Activated T-cell treated with anti-CD3 and anti-CD28 coated beads for 24 hours (primary cell): ENCODE results near the gene SLC2A8.
A peak's percentile ranks its signal among the peaks of the same experiment; 100 is the strongest.

Experiments used
- DNase-seq: peaks from one replicate; pipeline ENCODE4 v3.0.0-alpha.2; 2020; ENCODE audit warnings: low read depth

SLC2A8 gene

DNA sequence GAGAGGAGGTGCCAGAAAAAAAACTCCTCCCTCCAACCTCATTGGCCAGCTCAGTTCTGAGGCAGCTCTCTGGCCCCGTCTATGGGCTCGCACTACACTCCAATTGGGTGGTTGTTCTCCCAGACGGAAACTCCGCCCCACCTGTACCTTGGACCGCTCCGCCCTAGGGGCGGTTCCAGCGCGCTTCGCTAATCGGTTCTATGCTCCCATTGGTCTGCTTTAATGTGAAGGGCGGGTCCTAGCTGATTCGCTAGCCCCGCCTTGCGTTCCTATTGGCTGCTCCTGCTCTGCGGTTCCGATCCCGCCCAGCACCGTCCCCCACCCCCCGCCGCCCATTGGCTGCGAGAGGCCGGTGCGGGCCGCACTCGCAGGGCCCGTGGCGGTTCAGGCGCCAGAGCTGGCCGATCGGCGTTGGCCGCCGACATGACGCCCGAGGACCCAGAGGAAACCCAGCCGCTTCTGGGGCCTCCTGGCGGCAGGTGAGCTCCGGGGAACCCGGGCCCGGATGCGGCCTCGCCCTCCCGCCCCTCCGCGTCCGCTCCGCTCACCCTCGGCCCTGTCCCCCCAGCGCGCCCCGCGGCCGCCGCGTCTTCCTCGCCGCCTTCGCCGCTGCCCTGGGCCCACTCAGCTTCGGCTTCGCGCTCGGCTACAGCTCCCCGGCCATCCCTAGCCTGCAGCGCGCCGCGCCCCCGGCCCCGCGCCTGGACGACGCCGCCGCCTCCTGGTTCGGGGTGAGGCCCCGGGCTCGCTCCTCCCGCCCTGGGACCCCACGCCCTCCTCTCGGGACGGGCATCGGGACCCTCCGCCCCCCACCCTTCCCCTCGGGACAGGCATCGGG, at the start of gene SLC2A8:
SLC2A8 (plus strand) TSS at position 362 of the 838 bp plus-strand sequence; CDS start at position 424, 62 bp downstream.
- DNase-seq: peak; percentile 85

GRCh38 chr9:127347831-127348776, 48.9 kb upstream of the SLC2A8 start:
- no peak for DNase-seq

DNA sequence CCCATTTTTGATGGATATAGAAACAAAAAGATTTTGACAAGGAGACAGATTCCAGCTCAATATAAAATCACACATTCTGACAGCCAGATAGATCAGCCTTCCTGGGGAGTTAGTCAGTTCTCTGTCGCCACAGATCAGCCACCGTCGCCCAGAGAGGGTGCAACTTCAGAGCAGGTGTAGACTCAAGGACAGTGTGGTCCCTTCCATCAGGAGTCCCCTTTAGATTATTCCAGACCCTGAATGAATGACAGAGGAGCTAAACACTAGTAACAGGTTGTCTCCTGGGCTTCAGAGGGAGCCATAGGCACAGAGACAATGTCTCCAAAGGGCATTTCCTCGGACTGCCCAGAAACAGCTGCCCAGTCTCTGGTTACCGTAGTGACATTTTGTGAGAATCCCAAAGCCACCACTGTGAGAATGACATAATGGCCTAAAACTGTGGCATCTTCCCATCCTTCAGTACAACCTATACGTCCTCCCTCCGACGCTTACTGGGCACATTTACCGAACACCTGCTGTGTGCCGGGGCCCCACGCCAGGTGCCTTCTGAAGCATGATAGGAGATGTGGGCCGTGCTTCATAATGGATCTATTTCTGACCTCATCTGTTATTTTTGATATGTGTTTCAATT, 47.4 kb upstream of the SLC2A8 start:
- DNase-seq: no peak

DNA sequence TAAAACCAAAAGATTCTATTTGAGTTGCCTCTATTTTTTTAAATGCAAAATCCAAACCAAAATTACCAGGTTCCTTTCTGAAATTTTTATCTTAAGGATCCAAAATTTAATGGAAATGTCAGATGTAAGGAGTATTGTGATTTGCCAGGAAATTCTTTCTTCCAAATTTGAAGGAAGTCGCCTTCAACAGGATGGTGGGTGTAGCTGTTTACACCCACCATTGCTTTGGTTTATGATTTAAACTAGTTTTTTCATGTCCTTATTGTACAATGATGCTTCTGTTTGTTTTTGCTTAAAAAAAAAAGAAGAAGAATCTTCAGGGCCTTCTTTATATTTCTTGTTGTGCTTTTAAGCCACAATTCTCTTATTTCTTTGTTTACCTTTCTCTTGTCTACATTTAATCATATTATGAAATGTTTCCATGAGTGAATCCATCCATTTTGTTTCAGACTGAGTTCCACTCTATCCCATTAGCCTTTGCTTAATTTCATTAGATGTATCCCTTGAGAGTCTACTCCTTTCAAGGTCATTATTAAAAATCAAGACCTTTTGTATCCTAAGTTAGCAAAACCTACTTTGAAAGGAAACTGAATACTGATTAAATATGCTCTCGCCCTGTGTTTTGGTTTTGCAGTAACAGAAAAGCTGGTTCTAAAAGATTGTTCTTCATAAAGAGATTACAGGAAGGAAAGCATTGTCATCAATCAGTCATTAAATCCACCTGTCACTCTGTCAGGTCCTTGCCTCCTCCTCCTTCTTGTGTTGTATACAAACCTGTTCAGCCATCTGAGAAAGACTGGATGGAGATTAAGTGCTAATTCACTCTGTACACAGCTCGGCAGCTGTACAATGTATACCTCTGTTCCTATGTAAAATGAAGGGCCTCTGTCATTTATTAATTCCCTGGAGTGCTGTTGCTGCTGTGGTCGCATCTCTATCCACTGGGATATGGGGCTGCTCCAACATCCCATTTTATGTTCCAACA, 45.5 kb upstream of the SLC2A8 start:
- DNase-seq: no peak

GRCh38 chr9:127353882-127354281, 43.1 kb upstream of the SLC2A8 start:
- DNase-seq: no peak

GRCh38 chr9:127356906-127357305, 40.1 kb upstream of the SLC2A8 start:
- no peak for DNase-seq

DNA sequence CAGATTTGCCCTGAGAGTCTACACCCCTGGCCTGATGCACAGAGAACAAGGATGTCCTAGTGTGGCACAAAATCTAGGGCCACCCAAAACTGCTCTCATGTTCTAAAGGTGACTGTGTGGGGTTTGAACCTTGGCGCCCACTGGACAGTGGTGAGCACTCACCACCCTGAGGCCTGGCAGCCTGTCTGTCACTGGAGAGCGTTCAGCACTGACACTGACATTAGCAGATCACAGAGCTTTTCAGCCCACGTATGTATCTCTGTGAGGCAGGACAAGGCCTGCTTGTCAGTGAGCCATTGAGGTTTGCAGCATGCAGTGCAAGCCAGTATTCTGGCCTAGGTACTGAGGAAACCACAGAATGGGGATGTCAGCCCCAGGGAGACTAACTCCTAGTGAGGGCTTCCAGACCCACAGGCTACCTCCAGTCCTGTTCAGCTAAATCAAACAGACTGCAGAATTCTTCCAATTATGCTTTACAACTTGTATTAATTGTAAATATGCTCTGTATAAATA, 38.9 kb upstream of the SLC2A8 start:
- DNase-seq: no peak

- DNase-seq: no peak
Observed at GRCh38 chr9:127358770-127359169, 38.2 kb upstream of the SLC2A8 start.

GRCh38 chr9:127360250-127360649, 36.7 kb upstream of the SLC2A8 start:
- no peak for DNase-seq

DNA sequence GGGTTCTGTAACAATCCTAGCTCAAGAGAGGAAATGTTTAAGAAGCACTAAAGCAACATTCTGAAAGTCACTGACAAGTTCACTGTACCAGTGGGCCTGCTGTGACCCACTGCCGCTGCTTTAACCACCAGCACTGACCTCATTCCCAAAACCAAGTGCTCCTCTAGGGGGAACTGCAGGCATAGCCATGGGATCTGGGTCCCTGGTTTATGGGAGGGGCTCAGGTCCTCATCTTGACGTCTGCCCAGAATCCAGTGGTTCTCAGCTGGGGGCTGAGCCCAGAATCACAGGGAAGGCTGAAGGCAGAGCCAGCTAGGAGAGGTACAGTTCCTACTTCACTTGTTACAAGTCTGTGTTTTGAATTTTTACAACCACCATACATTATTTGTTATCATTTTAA, 36.1 kb upstream of the SLC2A8 start:
- DNase-seq: no peak

- no peak for DNase-seq
Observed at GRCh38 chr9:127361561-127361960, 35.4 kb upstream of the SLC2A8 start.

GRCh38 chr9:127362829-127363228, 34.1 kb upstream of the SLC2A8 start:
- no peak for DNase-seq

DNA sequence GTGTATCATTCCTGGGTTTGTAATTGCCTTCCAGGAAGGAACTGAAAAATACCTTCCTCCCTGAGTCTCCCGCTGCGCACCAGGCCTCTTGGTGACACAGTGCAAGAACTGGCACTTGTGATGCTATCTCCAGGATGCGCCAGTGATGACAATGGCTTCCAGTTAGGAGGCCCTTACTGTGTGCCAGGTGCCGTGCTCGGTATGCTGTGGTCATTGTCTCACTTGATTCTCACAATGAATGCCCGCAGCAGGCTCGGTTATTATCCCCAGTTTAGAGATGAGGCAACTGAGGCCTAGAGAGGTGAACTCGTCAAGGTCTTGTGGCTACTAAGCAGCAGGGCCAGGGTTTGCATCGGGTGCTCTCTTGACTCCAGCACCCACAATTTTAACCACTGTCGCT, 31.5 kb upstream of the SLC2A8 start:
- no peak for DNase-seq

DNA sequence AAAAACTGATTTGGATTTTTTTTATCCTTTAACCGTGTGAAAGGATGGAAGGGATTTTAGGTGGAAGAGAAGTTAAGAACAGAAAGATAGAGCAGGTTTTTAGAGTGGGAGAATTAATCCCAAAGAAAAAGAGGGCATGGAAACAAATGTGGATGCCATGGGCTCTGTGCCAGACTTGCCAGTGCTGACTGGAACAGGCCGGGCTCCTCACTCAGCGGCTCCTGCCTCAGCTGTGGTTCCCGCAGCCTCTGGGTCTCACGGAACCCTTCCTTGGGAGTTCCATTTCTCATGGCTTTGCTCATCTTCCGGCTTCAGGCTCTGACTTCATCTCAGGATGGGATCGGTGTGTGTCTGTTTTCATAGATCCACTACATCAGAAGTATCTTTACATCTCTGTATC, 30.4 kb upstream of the SLC2A8 start:
- no peak for DNase-seq

DNA sequence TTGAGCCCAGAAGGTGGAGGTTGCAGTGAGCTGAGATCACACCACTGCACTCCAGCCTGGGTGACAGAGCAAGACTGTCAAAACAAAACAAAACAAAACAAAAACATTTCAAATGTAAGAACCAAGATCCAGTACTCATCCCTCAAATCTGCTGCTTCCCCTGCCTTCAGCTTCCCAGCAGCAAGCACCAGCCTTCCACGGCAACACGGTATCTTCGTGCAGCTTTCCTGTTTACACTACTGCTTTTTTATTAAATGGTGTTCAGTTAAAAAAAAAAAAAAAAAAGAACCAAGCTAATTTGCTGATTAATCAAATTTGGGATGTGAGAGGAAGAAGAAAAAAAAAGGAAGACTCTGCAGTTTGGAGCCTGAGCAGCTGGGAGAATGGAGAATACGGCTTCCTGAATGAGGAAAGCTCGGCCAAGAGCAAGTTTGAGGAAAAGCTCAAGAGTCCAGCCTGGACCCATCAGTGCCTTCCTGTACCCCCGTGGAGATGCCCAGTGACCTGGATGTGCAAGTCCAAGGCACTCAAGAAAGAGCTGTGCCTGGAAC, 28.0 kb upstream of the SLC2A8 start:
- no peak for DNase-seq

DNA sequence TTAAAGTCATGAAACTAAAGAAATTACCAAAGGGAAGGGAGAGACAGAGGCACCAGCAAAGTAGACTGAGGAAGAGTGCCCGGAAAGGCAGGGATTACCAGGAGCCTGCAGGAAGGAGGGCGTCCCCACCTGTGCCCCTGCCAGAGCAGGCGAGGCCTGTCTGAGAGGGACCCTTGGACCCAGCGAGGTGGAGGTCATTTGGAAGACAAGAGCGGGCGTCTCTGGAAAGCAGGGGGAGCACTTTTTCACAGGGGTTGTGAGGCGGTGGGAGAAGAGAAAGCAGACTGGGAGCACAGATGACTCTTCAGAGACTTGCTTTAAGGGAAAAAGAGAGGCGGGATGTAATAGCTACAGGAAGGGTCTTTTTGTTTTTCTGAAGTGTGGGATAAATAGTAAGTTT, 27.5 kb upstream of the SLC2A8 start:
- no peak for DNase-seq

- no peak for DNase-seq
Observed at GRCh38 chr9:127370147-127370579, 26.8 kb upstream of the SLC2A8 start.

DNA sequence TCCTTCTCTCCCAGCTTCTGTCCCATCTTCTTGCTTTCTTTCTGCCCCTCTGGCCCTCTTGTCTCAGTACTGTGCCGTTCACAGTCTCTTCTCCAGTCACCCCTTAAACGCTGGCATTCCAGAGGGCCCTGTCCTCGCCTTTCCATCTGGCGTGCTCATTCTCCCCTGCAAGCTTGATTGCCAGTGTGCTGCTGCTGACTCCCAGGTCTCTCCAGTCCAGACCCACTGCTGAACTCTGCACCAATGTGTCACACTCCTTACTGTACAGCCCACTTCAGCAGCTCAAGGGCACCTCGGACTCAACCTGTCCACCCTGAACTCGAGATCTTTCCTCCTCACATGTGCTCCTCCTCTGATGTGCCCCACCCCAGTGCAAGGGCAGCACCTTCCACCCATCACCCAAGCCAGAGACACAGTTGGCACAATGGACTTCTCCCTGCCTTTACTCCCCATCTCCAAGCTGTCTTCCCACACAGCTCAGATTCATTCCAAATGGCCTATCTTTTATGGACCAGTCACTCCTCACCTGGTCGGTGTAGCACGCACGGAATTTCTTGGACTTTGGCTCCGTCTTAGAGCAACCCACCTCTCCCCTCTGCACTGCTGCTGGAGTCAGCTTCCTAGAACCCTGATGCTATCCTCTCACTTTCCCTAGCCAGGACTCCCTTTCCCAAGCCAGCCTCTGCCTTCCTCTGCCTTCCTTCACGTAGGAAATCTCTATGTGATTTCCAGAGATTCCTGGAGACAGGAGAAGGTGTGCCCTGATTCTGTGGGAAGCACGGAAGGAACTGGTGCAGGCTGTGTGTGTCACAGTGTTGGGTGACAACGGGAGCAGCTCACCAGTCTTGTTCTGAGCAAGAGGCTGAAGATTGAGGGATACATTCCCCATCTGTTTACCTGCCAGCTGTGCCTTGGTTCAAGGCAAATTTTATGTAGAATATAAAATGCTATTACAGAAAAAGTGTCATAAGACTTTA, 26.0 kb upstream of the SLC2A8 start:
- no peak for DNase-seq

- no peak for DNase-seq
Observed at GRCh38 chr9:127380479-127380878, 16.5 kb upstream of the SLC2A8 start.
